ENCODE data around the gene CTNNA3. TPM values are rescaled to one million over a fixed set of nuclear protein-coding genes. Genes with fewer than 3 reads are reported as not detected.
"Not testable (repeated sequence)": the region's sequence is repeated elsewhere in the genome, so short reads cannot be mapped to it uniquely, and the experiment has no call there.

Gene CTNNA3
- total and polyA plus RNA-seq, 4 donors = 0.38 to 8.9 (median 5.2) TPM

- intact Hi-C loops (cut with DNase I) = no loop called here
- H3K27ac ChIP-seq (ENCODE audit: low read depth in 1 of 2, low read length in 2 of 2) = no peak overlapping the region
- no peak overlapping the region for H3K4me3 ChIP-seq (ENCODE audit: low read length in 2 of 2)
- H3K4me1 ChIP-seq (ENCODE audit: control insufficient read depth in 1 of 2, insufficient read depth in 2 of 2, low read length in 2 of 2) = no peaks in the 10 kb centered on the region
- no peaks in the 10 kb centered on the region for H3K27me3 ChIP-seq (ENCODE audit: control insufficient read depth in 1 of 2, insufficient read depth in 2 of 2, low read length in 1 of 2)
- no peaks in the 10 kb centered on the region for H3K9me3 ChIP-seq (ENCODE audit: control insufficient read depth, low read length)
- ATAC-seq (ENCODE audit: low FRiP score) (no peak), DNase-seq (no peak)
- WGBS, 2 donors = 50 to 52% methylated on average over 3 of the region's 3 CpGs
- H3K36me3 ChIP-seq (ENCODE audit: control insufficient read depth in 1 of 2, insufficient read depth in 2 of 2, low read length in 1 of 2) = no peaks in the 10 kb centered on the region
Measured at GRCh38 chr10:66366163-66366562, 1329.8 kb downstream of the CTNNA3 start.

GRCh38 chr10:66365686-66366085 lies 1330.3 kb downstream of the CTNNA3 start:
- no peaks in the 10 kb centered on the region for H3K4me1 ChIP-seq (ENCODE audit: control insufficient read depth in 1 of 2, insufficient read depth in 2 of 2, low read length in 2 of 2)
- intact Hi-C loops (cut with DNase I) = no loop called here
- no peaks in the 10 kb centered on the region for H3K36me3 ChIP-seq (ENCODE audit: control insufficient read depth in 1 of 2, insufficient read depth in 2 of 2, low read length in 1 of 2)
- no peak for DNase-seq
- ATAC-seq (ENCODE audit: low FRiP score) = no peak
- H3K27me3 ChIP-seq (ENCODE audit: control insufficient read depth in 1 of 2, insufficient read depth in 2 of 2, low read length in 1 of 2) = no peaks in the 10 kb centered on the region
- 58 to 61% methylated on average over 2 of the region's 2 CpGs for WGBS, 2 donors
- no peak overlapping the region for H3K27ac ChIP-seq (ENCODE audit: low read depth in 1 of 2, low read length in 2 of 2)
- no peak overlapping the region for H3K4me3 ChIP-seq (ENCODE audit: low read length in 2 of 2)
- H3K9me3 ChIP-seq (ENCODE audit: control insufficient read depth, low read length) = no peaks in the 10 kb centered on the region

DNA sequence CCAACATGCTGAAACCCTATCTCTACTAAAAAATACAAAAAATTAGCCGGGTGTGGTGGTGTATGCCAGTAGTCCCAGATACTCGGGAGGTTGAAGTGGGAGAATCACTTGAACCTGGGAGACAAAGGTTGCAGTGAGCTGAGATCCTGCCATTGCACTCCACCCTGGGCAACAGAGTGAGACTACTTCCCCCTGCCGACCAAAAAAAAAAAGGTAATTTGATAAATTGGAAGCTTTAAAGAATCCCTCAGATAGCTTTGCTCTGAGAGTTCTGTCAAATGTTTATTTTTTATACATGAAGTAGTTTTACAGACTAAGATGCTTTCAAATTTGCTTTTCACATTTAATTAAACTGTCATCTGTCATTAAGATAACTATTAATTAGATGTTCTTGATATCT lies 1333.5 kb downstream of the CTNNA3 start:
- intact Hi-C loops (cut with DNase I) = no loop called here
- Histone ChIP-seq H3K36me3 (ENCODE audit: control insufficient read depth in 1 of 2, insufficient read depth in 2 of 2, low read length in 1 of 2) (no peaks in the 10 kb centered on the region), H3K4me1 (ENCODE audit: control insufficient read depth in 1 of 2, insufficient read depth in 2 of 2, low read length in 2 of 2) (no peaks in the 10 kb centered on the region), H3K27me3 (ENCODE audit: control insufficient read depth in 1 of 2, insufficient read depth in 2 of 2, low read length in 1 of 2) (no peaks in the 10 kb centered on the region), H3K27ac (ENCODE audit: low read depth in 1 of 2, low read length in 2 of 2) (no peak overlapping the region), H3K4me3 (ENCODE audit: low read length in 2 of 2) (no peak overlapping the region), H3K9me3 (ENCODE audit: control insufficient read depth, low read length) (no peaks in the 10 kb centered on the region)
- DNase-seq = no peak
- ATAC-seq (ENCODE audit: low FRiP score) = no peak
- WGBS, 2 donors = 88 to 94% methylated on average over 3 of the region's 3 CpGs

- intact Hi-C loops (cut with DNase I); H3K36me3 ChIP-seq (ENCODE audit: control insufficient read depth in 1 of 2, insufficient read depth in 2 of 2, low read length in 1 of 2); H3K27ac ChIP-seq (ENCODE audit: low read depth in 1 of 2, low read length in 2 of 2); ATAC-seq (ENCODE audit: low FRiP score); H3K27me3 ChIP-seq (ENCODE audit: control insufficient read depth in 1 of 2, insufficient read depth in 2 of 2, low read length in 1 of 2); H3K4me1 ChIP-seq (ENCODE audit: control insufficient read depth in 1 of 2, insufficient read depth in 2 of 2, low read length in 2 of 2); H3K9me3 ChIP-seq (ENCODE audit: control insufficient read depth, low read length); H3K4me3 ChIP-seq (ENCODE audit: low read length in 2 of 2); DNase-seq: not testable (repeated sequence)
- WGBS, 2 donors = 89 to 95% methylated on average over 12 of the region's 12 CpGs
Measured at GRCh38 chr10:66353822-66354221, 1342.2 kb downstream of the CTNNA3 start.

DNA sequence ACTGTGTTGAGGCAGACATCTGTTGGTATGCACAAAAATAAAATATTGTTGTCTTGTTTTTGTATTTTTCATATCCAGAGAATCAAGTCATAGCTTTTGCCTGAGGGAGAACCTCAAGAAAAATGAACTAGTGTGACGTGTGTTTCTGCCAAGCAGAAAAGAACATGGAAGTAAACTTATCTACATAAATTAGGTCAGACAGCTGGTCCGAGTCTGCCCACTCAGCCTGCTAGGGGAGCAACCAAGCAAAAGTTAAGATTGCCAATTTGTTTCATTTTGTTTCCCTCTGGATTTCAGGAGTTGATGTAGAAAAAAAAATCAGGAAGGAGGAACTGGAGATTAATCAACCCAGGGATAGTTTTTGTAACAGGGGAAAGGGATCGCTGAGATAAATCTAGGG lies 1342.6 kb downstream of the CTNNA3 start:
- Histone ChIP-seq H3K27me3 (ENCODE audit: control insufficient read depth in 1 of 2, insufficient read depth in 2 of 2, low read length in 1 of 2) (no peaks in the 10 kb centered on the region), H3K36me3 (ENCODE audit: control insufficient read depth in 1 of 2, insufficient read depth in 2 of 2, low read length in 1 of 2) (no peaks in the 10 kb centered on the region), H3K27ac (ENCODE audit: low read depth in 1 of 2, low read length in 2 of 2) (no peak overlapping the region), H3K4me3 (ENCODE audit: low read length in 2 of 2) (no peak overlapping the region), H3K9me3 (ENCODE audit: control insufficient read depth, low read length) (no peaks in the 10 kb centered on the region), H3K4me1 (ENCODE audit: control insufficient read depth in 1 of 2, insufficient read depth in 2 of 2, low read length in 2 of 2) (no peaks in the 10 kb centered on the region)
- WGBS, 2 donors = 38 to 43% methylated on average over 3 of the region's 3 CpGs
- intact Hi-C loops (cut with DNase I) = no loop called here
- ATAC-seq (ENCODE audit: low FRiP score) (no peak), DNase-seq (no peak)

- DNase-seq (no peak), ATAC-seq (ENCODE audit: low FRiP score) (no peak)
- H3K36me3 ChIP-seq (ENCODE audit: control insufficient read depth in 1 of 2, insufficient read depth in 2 of 2, low read length in 1 of 2) = no peaks in the 10 kb centered on the region
- intact Hi-C loops (cut with DNase I) = no loop called here
- no peaks in the 10 kb centered on the region for H3K4me1 ChIP-seq (ENCODE audit: control insufficient read depth in 1 of 2, insufficient read depth in 2 of 2, low read length in 2 of 2)
- H3K27me3 ChIP-seq (ENCODE audit: control insufficient read depth in 1 of 2, insufficient read depth in 2 of 2, low read length in 1 of 2) = no peaks in the 10 kb centered on the region
- H3K4me3 ChIP-seq (ENCODE audit: low read length in 2 of 2) = no peak overlapping the region
- WGBS, 2 donors = 46 to 49% methylated on average over 1 of the region's 1 CpG
- H3K27ac ChIP-seq (ENCODE audit: low read depth in 1 of 2, low read length in 2 of 2) = no peak overlapping the region
- peaks cover 2% of the 10 kb centered on the region for H3K9me3 ChIP-seq (ENCODE audit: control insufficient read depth, low read length)
Measured at GRCh38 chr10:66350622-66351399, 1345.2 kb downstream of the CTNNA3 start.

DNA sequence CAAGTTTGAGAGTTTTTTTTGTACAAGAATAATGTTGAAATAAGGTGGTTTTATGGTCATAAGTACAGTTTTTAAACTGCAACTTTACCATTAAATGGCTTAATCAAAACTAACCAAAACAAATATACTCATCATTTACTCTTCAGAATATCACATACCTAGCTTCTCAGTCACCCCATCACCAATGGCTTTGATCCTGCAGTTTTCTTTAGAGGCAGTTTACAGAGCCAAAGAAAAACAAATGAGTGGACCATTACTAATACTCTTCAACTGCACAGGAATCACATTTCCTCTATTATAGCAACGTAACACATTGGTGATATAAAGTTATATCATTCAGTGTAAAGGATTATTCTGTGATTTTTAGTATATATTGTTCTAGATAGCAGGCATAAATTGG lies 1346.3 kb downstream of the CTNNA3 start:
- 59 to 67% methylated on average over 1 of the region's 1 CpG for WGBS, 2 donors
- Histone ChIP-seq H3K36me3 (ENCODE audit: control insufficient read depth in 1 of 2, insufficient read depth in 2 of 2, low read length in 1 of 2) (no peaks in the 10 kb centered on the region), H3K9me3 (ENCODE audit: control insufficient read depth, low read length) (peaks cover 2% of the 10 kb centered on the region), H3K27me3 (ENCODE audit: control insufficient read depth in 1 of 2, insufficient read depth in 2 of 2, low read length in 1 of 2) (no peaks in the 10 kb centered on the region), H3K4me1 (ENCODE audit: control insufficient read depth in 1 of 2, insufficient read depth in 2 of 2, low read length in 2 of 2) (no peaks in the 10 kb centered on the region), H3K4me3 (ENCODE audit: low read length in 2 of 2) (no peak overlapping the region), H3K27ac (ENCODE audit: low read depth in 1 of 2, low read length in 2 of 2) (no peak overlapping the region)
- ATAC-seq (ENCODE audit: low FRiP score) (no peak), DNase-seq (no peak)
- intact Hi-C loops (cut with DNase I) = no loop called here

DNA sequence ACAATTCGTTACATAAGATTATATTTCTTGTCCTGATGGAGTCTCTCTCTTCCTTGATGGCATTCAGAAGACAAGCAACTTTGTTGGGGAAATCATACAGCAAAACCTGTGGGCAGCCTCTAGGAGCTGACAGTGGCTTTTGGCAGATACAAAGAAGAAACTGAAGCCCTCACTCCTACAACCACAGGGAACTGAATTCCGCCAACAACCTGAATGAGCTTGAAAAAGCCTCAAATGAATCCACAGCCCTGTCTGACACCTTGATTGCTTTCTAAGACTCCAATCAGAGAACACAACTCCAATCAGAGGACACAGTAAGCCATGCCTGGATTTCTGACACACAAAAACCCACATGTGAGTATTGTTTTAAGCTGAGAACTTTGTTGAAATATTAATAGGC lies 1346.9 kb downstream of the CTNNA3 start:
- Histone ChIP-seq H3K4me3 (ENCODE audit: low read length in 2 of 2) (no peak overlapping the region), H3K36me3 (ENCODE audit: control insufficient read depth in 1 of 2, insufficient read depth in 2 of 2, low read length in 1 of 2) (no peaks in the 10 kb centered on the region), H3K27me3 (ENCODE audit: control insufficient read depth in 1 of 2, insufficient read depth in 2 of 2, low read length in 1 of 2) (no peaks in the 10 kb centered on the region), H3K27ac (ENCODE audit: low read depth in 1 of 2, low read length in 2 of 2) (no peak overlapping the region), H3K4me1 (ENCODE audit: control insufficient read depth in 1 of 2, insufficient read depth in 2 of 2, low read length in 2 of 2) (no peaks in the 10 kb centered on the region), H3K9me3 (ENCODE audit: control insufficient read depth, low read length) (peaks cover 2% of the 10 kb centered on the region)
- DNase-seq (no peak), ATAC-seq (ENCODE audit: low FRiP score) (no peak)
- intact Hi-C loops (cut with DNase I) = no loop called here
- WGBS, 2 donors = 91 to 94% methylated on average over 2 of the region's 2 CpGs

- Histone ChIP-seq H3K4me1 (ENCODE audit: control insufficient read depth in 1 of 2, insufficient read depth in 2 of 2, low read length in 2 of 2) (no peaks in the 10 kb centered on the region), H3K27ac (ENCODE audit: low read depth in 1 of 2, low read length in 2 of 2) (no peak overlapping the region), H3K9me3 (ENCODE audit: control insufficient read depth, low read length) (no peaks in the 10 kb centered on the region), H3K36me3 (ENCODE audit: control insufficient read depth in 1 of 2, insufficient read depth in 2 of 2, low read length in 1 of 2) (no peaks in the 10 kb centered on the region), H3K4me3 (ENCODE audit: low read length in 2 of 2) (no peak overlapping the region), H3K27me3 (ENCODE audit: control insufficient read depth in 1 of 2, insufficient read depth in 2 of 2, low read length in 1 of 2) (no peaks in the 10 kb centered on the region)
- ATAC-seq (ENCODE audit: low FRiP score) = no peak
- DNase-seq = no peak
- WGBS, 2 donors = 50 to 56% methylated on average over 3 of the region's 3 CpGs
- intact Hi-C loops (cut with DNase I) = no loop called here
Measured at GRCh38 chr10:66337211-66337610, 1358.8 kb downstream of the CTNNA3 start.
